Measurements from ENCODE around the gene ITM2C.

DNA sequence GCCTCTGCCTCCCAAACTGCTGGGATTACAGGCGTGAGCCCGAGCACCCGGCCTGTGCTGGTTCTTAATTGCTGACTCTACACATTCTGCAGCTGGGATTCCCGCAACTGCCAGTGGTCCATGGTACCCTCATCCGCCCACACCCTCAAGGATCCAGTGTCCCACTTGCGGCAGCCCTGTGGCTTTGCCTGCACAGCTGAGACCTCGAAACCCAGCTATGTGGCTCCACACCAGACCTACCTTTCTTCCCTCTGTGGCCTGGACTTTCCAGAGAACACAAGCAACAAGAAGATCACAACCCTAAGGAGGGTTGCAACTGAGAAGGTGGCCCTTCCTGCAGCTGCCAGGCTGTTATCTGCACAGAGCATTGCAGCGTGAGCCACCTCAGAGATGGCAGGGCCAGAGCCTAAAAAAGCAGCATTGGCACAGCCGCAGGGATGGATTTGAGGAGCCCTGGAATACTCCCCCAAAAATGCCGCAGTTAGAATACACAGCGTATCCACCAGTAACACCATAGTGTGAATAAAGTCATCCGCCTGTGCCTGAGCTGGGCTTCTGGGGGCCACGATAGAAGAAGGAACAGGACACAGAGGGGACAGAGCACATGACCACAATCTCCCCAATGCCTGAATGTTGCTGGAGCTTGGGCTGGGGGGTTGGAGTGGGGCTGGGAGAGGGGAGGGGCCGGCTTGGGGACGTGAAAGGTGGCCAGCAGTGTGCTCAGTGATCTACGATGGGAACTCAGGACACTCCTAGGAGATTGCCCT, 58.4 kb downstream of the ITM2C start:
- TF ChIP-seq, protein P1, sequence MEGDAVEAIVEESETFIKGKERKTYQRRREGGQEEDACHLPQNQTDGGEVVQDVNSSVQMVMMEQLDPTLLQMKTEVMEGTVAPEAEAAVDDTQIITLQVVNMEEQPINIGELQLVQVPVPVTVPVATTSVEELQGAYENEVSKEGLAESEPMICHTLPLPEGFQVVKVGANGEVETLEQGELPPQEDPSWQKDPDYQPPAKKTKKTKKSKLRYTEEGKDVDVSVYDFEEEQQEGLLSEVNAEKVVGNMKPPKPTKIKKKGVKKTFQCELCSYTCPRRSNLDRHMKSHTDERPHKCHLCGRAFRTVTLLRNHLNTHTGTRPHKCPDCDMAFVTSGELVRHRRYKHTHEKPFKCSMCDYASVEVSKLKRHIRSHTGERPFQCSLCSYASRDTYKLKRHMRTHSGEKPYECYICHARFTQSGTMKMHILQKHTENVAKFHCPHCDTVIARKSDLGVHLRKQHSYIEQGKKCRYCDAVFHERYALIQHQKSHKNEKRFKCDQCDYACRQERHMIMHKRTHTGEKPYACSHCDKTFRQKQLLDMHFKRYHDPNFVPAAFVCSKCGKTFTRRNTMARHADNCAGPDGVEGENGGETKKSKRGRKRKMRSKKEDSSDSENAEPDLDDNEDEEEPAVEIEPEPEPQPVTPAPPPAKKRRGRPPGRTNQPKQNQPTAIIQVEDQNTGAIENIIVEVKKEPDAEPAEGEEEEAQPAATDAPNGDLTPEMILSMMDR (CRISPR knock-in tag; IDR thresholded peaks at IDR 0.05), result no peak
- no peak for TF ChIP-seq TBX2 (CRISPR knock-in tag; IDR thresholded peaks at IDR 0.05; ENCODE audit: borderline replicate concordance)
- TF ChIP-seq HNRNPK (IDR thresholded peaks at IDR 0.05; ENCODE audit: low read depth, low read length, poor library complexity, severe bottlenecking), result no peak
- no peak for TF ChIP-seq POLR2A (IDR thresholded peaks at IDR 0.05; ENCODE audit: insufficient read depth in 1 of 2, low read depth in 2 of 2, low read length in 2 of 2)
- TF ChIP-seq MXD4 (CRISPR knock-in tag; IDR thresholded peaks at IDR 0.05), result no peak
- no peak for TF ChIP-seq ZBTB21 (CRISPR knock-in tag; IDR thresholded peaks at IDR 0.05)
- TF ChIP-seq HMG20A (CRISPR knock-in tag; IDR thresholded peaks at IDR 0.05; ENCODE audit: borderline replicate concordance), result no peak
- no peak for TF ChIP-seq POLR2AphosphoS5 (IDR thresholded peaks at IDR 0.05; ENCODE audit: low read depth, low read length)
- no peak for TF ChIP-seq PRDM10 (CRISPR knock-in tag; IDR thresholded peaks at IDR 0.05; ENCODE audit: low read depth)
- TF ChIP-seq ASH2L (IDR thresholded peaks at IDR 0.05; ENCODE audit: insufficient read length, low read depth, low read length), result no peak
- TF ChIP-seq, protein P2, sequence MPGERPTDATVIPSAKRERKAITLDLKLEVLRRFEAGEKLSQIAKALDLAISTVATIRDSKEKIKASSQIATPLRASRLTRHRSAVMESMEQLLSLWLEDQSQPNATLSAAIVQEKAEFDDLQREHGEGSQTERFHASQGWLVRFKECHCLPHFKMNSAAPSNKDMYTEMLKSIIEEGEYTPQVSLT (CRISPR knock-in tag; IDR thresholded peaks at IDR 0.05; ENCODE audit: borderline replicate concordance, low read depth), result no peak
- no peak for TF ChIP-seq MED1 (CRISPR knock-in tag; IDR thresholded peaks at IDR 0.05)
- TF ChIP-seq GABPA (IDR thresholded peaks at IDR 0.05; ENCODE audit: low read depth, low read length), result no peak
- TF ChIP-seq GABPA (CRISPR knock-in tag; IDR thresholded peaks at IDR 0.05; ENCODE audit: low read depth), result no peak
